Daoy (cell line): ENCODE data around the gene LPCAT2. TPM values are rescaled to one million over a fixed set of nuclear protein-coding genes. Genes with fewer than 3 reads are reported as not detected.

ENCODE experiments used
- DNase-seq: peaks from one replicate; pipeline ENCODE4 v3.0.0-alpha.2; 2015; ENCODE audit warnings: low read depth
- total RNA-seq: library from RNA; depleted of rRNA; stranded (reverse); fragments of >200 nt; shearing (Covaris generic); gene quantifications from 2 replicates; pipeline ENCODE4 v1.2.3, GENCODE V29; 2014

Gene LPCAT2
- total RNA-seq, 1 experiment from 2014 or later = 0.69 TPM

DNA sequence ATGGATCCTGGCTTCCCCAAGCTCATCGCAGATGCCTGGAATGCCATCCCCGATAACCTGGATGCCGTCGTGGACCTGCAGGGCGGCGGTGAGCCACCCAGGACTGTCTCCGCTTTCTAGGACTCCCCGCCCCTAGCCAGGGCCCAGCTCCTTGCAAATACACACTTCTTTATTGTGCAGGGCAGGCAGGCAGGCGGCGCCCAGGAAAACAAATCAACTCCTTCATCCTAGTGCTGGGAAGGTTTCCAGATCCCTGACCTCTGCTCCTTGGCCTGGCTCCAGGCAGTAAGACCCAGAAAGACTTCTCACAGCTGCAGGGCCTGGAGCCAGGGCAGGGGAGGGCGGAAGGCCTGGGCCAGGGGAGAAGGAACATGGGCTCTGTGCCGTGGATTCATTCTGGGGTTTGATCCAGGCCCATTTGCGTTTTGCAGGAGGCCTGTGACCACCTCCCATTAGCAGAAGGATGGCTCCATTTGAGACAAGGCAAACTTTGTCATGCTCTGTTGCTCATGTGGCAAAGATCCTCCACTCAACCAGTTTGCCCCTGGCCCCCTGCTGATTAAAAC lies 6.0 kb upstream of the LPCAT2 start:
- peak; percentile 79 for DNase-seq

DNA sequence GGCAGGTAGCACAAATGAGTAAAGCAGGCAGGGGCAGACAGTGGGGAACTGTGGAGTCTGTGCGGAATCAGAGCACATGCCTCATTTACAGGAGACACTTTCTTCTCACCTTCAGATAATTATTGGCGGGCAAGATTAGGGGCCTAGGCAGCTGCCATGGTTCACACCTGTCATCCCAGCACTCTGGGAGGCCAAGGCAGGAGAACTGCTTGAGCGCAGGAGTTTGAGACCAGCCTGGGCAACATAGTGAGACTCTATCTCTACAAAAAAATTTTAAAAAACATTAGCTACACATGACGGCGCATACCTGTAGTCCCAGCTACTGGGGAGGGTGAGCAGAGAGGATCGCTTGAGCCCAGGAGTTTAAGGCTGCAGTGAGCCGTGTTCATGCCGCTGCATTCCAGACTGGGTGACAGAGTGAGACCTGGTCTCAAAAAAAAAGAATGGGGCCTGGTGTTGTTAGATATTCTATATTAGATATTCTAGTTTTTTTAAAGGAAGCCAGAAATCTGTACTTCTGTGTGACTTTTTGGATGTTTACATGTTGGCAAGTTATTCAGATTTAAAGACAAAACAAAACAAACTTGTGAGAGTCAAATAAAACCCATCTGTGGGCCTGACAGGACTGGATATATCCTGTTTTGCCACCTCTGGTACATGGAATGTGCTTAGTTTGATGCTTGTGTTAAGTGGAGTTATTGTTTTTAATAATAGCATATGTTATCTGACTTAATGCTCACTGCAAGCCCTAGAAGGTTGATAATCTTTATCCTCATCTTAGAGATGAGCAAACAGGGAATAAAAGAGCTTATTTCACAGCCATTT lies 4.9 kb upstream of the LPCAT2 start:
- no peak for DNase-seq

DNA sequence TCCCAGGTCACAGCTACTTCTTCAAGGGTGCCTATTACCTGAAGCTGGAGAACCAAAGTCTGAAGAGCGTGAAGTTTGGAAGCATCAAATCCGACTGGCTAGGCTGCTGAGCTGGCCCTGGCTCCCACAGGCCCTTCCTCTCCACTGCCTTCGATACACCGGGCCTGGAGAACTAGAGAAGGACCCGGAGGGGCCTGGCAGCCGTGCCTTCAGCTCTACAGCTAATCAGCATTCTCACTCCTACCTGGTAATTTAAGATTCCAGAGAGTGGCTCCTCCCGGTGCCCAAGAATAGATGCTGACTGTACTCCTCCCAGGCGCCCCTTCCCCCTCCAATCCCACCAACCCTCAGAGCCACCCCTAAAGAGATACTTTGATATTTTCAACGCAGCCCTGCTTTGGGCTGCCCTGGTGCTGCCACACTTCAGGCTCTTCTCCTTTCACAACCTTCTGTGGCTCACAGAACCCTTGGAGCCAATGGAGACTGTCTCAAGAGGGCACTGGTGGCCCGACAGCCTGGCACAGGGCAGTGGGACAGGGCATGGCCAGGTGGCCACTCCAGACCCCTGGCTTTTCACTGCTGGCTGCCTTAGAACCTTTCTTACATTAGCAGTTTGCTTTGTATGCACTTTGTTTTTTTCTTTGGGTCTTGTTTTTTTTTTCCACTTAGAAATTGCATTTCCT lies 3.4 kb upstream of the LPCAT2 start:
- DNase-seq = no peak

DNA sequence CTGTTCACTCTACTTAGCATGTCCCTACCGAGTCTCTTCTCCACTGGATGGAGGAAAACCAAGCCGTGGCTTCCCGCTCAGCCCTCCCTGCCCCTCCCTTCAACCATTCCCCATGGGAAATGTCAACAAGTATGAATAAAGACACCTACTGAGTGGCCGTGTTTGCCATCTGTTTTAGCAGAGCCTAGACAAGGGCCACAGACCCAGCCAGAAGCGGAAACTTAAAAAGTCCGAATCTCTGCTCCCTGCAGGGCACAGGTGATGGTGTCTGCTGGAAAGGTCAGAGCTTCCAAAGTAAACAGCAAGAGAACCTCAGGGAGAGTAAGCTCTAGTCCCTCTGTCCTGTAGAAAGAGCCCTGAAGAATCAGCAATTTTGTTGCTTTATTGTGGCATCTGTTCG lies 2.8 kb upstream of the LPCAT2 start:
- DNase-seq = no peak

DNA sequence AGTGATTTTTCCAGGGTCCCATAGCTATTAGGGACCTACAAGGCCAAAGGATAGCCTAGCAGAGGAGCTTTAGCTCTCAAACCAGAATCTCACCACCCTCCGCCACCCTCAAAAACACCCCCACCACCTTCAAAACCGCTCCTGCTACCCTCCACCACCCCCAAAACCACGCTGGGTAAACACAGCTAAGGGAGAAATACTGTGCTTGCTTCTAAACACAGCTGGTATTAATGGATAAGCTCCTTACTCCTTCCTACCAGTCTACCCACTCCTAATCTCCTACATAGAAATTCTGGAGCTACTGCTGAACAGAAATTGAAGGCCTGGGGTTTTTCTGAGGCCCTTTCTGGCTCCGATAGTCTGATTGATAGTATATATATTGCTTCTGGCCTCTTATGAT lies 2.2 kb upstream of the LPCAT2 start:
- DNase-seq = no peak

DNA sequence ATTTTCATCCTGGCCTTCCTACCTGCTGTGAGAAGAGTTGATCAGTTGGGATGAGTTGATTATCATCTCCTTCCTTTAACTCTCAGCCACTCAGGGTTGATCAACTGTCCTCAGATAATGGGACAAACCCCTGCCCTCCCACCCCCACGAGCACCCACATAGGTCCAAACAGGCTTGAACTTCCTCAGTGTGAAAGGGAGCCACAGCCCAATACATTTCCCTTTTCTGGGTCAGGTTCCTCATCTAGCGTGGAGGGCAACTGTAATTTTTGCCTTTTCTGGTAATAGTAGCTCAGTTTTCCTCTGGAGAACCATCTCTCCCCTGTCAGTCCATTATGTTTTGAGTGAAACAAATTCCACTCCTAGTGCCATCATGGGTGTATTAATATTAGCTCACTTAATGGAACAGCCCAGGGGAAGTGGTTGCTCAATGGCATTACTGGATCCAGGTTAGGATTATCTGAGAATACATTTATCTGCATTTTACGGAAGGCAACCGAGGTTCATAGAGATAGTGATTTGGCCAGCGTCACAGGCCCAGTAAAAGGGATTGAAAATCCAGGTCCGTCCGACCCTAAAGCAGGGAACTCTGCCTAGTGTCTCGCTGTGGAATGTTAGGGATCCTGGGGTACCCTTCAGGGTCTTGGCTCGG lies 476 bp upstream of the LPCAT2 start:
- no peak for DNase-seq

DNA sequence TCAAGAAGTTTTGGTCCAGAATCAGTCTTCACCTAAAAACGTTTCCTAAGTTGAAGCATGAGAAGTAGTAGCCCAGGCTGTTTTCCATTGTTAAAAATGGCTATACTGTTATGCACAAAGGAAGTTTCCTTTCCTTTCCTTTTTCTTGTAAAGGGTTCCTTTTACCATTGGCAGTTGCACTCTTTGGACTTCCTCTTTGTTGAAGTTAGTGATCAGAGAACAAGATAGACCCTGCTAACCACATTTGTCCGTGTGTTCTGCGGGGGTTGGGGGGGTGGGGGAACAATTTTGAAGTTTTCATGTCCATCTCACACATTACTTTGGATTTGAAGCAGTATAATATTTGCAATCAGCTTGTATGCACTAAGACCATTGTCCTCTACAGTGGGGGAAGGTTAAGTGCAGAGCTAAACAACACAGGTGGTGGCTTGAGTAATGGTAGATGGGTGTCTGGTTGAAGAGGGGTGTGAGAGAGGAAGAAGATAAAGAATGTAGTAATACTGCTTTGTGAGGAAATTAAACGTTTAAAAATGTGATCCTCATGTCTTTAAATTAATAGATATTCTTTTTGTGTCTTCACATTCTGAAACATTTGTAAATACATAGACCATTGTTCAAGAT lies 1.4 kb downstream of the LPCAT2 start:
- no peak for DNase-seq

DNA sequence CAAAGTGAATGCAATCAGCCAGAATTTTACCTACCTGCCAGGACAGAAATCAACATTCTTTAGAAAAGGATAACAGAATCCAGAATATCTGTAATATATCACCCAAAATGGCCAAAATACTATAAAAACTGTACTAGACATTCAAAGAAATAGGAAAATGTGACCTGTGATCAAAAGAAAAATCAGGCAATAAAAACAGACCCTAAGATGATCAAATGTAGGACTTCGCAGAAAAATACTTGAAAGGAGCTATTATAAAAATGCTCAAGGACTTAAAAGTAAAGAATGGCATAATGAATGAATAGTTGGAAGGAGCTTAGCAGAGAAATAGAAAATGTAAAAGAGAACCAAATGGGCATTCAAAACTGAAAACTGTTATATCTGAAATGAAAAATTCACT lies 4.1 kb downstream of the LPCAT2 start:
- no peak for DNase-seq

DNA sequence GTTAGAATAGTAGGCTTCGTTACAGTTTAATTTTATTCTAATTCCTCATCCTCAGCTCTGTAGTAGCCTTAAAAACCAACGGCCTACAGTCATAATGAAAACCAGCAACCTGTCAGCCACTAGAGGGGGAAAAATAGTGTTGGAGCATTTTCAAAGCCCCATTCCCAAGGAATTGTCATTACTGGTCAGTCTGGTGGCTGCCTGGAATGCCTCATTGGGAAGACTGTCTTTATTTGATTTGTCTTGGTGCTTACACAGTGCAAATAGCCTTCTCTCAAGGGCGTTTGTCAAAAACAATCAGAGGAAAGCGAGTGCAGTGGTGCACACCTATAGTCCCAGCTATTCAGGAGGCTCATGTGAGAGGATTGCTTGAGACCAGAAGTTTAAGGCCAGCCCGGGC lies 4.7 kb downstream of the LPCAT2 start:
- DNase-seq = no peak

DNA sequence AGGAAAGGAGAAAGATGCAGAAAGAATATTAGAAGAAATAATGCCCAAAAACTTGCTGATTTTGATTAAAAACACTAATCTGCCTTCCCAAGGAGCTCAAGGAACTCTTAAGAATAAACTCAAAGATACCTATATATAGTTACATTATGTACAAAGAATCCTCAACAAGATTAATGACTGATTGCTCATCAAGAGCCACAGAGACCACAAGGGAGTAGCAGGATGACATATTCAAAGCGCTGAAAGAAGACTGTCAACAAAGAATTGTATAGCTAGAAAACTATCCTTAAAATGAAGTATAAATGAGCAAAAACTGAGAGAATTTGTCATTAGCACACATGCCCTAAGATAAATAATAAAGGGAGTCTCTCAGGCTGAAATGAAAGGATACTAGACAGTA lies 6.2 kb downstream of the LPCAT2 start:
- DNase-seq = no peak

DNA sequence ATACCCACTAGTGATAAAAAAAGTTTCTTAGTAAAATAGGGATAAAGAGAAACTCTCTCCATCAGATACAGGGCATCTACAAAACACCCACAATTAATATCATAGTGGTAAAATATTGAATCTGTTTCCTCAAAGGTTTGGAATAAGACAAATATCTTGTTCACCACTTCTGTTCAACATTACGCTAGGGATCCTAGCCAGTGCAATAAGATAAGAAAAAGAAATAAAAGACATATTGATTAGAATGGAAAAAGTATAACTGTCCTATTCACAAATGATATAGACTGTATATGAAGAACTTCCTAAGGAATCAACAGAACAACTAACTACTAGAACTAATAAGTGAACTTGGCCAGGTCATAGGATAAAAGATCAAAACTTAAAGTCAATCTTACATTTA lies 12.9 kb downstream of the LPCAT2 start:
- no peak for DNase-seq

DNA sequence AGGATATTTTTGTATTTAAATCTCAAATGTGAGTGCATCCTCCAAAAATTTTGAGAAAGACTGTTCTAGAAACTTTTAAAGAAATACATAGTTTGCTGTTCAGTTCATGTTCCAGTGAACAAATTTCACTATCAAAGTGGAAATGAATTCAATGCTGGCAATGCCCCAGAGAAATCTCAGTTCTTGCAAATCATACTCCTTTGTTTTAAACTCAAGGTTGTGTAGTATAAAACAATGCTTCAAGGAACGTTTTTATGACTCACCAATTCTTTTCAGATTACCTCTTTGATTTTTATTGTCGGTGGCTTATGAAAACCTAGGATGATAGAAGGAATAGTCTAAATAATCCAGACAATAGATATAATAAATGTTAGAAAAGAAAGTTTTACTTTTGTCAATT lies 17.6 kb downstream of the LPCAT2 start:
- DNase-seq = no peak

DNA sequence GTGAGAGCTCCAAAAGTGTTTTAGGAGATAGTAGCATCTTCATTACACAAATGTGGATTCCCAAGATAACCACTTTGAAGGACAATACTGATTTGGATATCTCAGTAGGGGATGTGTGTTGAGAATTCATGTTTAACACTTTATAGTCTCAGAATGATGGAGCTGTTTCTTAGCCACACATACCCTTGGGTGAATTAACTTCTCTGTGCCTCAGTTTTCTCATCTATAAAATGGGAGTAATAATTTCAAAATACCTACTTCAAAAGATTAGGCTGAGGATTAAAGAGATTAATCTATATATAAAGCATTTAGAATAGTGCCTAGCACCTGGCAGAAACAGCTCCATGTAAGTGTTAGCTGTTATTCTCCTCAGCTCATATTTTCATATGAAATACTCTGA lies 19.0 kb downstream of the LPCAT2 start:
- DNase-seq = no peak

DNA sequence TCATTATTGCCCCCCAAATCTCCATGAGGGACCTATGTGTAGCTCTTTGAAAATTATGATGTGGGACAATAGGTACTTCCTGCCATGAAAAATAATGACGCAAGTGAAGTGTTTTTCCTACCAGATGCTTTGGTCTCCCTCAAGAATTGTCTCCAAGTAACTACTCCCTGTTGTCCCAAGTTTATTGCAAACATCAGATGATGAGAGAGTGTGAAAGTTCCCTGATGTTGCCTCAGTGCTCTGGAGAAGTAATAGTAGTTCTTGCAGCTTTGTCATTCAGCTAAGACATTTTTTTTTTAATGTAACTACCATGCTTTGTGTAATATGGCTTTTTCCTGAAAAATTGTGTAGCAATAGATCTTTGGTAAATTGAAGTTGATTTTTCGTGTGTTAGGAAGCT lies 20.1 kb downstream of the LPCAT2 start:
- no peak for DNase-seq

DNA sequence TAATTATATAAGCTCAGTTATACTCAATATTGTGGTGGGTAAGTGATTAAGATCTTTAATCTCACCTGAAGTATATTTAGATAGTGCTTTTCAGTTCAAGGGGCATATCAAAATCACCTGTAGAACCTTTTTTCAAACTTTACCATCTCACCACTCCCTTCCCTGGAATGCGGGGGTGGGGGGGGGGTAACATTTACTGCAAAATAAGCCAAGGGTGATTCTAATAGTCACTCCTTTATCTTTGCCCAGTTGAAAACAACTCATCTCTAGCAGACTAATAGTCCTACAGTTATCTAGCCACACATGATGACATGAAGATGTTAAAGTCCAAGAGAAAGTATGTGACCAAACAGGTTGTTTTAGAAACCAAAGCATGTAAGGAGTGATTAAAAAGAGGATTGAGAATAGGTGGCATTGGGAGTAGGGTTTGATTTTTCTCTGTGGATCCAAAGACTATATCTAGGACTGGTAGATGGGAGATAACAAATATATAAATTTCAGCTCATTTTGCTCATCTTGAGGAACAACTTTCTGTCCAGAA lies 21.5 kb downstream of the LPCAT2 start:
- DNase-seq = no peak

DNA sequence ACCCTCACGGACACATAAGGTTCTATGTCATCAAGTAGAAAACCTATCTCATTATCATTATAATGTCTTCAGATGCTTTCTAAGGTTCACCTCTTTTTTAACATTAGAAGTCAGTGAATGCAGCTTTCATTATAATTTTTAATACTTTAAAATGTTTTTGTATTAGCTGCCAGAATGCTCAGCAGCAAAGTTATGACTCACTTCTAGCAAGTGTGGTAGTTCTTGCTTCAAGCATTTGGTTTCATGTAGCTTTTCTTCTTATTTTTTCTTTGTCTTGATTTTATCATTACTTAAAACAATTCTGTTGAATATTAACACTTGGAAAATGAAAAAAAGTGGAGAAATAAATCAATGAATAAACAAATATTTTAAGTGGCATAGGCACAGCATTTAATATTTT lies 23.4 kb downstream of the LPCAT2 start:
- no peak for DNase-seq

DNA sequence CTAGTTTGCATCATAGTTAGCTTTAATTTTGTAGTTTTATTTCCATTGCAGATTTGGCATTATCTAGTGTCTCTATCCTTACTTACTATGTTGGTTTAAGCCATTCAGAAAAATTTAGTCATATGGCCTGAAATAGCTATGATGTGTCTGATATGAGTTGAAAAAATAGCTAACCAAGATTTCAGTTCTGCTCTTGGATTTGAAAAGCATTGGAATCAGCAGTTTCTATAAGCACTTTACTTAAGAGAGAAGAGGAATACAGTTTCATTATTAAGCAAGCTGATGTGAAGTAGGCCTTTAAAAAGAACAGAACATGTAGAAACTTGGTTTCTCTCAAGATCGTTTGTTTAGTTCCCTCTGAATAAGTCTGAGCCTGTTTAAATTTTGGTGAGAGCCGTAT lies 25.9 kb downstream of the LPCAT2 start:
- DNase-seq = no peak

DNA sequence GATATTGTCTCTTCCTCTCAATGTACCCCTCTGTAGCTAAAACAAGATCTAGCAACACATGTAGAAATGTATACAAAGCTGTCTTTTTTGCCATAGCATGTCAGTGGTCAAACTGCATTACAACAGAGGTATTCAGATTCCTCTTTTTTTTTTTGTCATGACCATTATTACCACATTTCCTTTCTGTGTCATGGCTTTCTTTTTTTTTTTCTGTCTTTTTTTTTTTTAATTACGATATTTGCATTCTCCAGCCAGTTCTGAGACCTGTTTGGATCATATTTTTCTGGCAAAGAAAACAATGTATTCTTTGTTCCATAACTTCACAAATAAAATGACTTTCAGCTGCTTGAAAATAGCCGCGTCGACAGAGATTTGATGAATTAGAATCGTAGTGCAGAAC lies 30.2 kb downstream of the LPCAT2 start:
- DNase-seq = no peak

DNA sequence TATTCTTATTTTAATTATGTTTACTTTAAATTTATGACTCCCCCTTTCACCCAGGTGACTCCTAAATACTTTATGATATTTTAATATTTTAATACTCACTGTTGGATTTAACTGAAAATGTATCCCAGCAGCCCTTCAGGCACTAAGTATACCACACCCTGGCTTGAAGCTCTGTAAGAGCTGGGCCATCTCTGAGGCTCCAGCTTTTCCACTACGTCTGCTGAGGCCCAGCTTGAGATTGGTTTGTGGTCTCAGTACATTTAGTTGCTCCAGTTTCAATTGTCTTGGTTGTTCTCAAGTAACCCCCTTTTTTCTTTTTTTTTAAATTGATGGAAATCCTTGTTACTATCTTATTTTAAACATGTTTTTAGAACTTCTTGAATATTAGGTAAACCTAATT lies 30.6 kb downstream of the LPCAT2 start:
- no peak for DNase-seq

DNA sequence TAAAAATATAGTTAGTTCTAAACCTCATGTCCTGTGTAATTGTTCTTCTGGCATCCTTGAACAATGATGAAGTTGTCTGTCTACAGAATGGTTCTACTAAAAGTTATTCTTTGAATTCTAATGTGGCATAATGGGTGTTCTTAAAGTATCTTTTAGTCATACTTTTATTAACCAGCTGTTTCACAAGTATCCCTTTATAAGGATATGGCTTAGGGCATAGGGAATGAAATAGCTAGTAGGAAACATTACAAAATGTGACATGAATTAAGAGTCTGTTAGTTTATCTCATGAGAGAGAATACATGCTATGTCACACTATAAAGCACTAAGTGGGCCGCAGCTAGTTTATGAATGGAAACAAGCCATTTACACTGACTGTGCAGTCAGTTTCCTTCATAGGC lies 31.3 kb downstream of the LPCAT2 start:
- DNase-seq = no peak

DNA sequence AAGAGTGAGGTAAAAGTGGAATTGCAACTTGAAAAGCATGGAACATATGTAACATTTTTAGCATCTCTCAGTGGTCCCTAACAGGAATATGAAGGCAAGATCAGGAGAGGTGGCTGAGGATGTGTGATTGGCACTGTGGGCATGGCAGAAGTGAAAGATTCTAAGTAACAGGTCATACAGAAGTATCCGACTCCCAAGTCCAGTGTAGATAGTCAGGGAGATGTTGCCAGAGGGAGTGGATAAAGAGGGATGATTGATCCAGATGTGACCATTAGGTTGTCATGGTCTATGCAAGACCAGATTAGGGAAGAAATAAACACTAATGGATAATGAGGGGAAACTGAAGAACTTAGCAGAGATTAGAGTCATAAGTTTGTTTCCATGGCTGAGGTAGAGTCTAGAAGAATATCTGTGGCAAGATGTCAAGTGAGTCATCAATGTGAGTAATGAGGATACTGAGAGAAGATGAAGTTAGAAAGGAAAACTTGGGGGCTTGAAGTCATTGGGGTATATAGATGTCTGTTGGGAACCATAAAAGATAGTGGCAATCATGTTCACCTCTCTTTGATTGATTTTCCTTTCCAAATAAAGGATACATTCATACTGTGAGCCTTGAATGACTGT lies 33.7 kb downstream of the LPCAT2 start:
- peak; percentile 55 for DNase-seq

DNA sequence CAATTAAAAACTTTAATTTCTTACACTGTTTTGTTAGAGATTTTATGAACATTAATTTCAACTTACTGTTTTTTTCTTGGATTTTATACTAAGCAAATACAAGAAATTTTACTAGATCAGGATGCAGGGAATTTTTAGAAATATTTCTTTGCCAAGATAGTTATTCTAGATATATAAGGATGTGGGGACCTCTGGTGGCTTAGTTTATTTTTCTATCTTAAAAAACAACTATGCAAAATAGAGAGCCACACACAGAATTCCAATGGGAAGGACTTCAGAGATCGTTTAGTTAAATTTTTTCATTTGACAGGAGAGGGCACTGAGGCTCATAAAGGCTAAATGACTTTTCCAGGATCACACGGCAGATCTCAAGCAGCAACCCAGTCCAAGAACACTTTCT lies 34.6 kb downstream of the LPCAT2 start:
- DNase-seq = no peak
